Measurements from ENCODE around the gene SHISAL1. TPM values are rescaled to one million over a fixed set of nuclear protein-coding genes. Genes with fewer than 3 reads are reported as not detected.

The SHISAL1 gene
- total and polyA plus RNA-seq, 2 donors (not counting 1 experiment from before 2014, with no cell fraction given), result not detected

- Histone ChIP-seq H3K9me3 (ENCODE audit: control extremely low read depth in 1 of 3, control insufficient read depth in 2 of 3, insufficient read depth in 1 of 3, low read length in 2 of 3) (no peaks in the 10 kb centered on the region), H3K4me3 (ENCODE audit: control extremely low read depth in 1 of 5, extremely low read depth in 1 of 5, insufficient read depth in 1 of 5, low read depth in 2 of 5, low read length in 4 of 5) (no peak overlapping the region), H4K20me1 (ENCODE audit: control insufficient read depth, insufficient read depth, low read length, poor library complexity, severe bottlenecking) (peaks cover 60% of the 10 kb centered on the region), H2AFZ (ENCODE audit: insufficient read depth, low read depth, low read length, poor library complexity, severe bottlenecking) (no peak overlapping the region), H3K9ac (ENCODE audit: low read length) (no peak overlapping the region), H3K79me2 (ENCODE audit: control insufficient read depth, insufficient read depth, low read length) (peaks cover 9% of the 10 kb centered on the region), H3K27ac (ENCODE audit: low read length in 2 of 2) (no peak overlapping the region), H3K36me3 (replicated peaks in 1 of 2; ENCODE audit: control extremely low read depth in 1 of 2, control insufficient read depth in 1 of 2, extremely low read depth in 1 of 2, insufficient read depth in 2 of 2, low read length in 1 of 2) (peaks cover 0 to 73% of the 10 kb centered on the region in 2 experiments), H3K4me2 (replicated peaks; ENCODE audit: low read depth, low read length, poor library complexity, severe bottlenecking) (no peak overlapping the region), H3K27me3 (replicated peaks in 1 of 4; ENCODE audit: control extremely low read depth in 1 of 4, control insufficient read depth in 3 of 4, insufficient read depth in 4 of 4, low read length in 3 of 4) (no peaks in the 10 kb centered on the region), H3K4me1 (ENCODE audit: control insufficient read depth in 2 of 2, insufficient read depth in 2 of 2, low read length in 2 of 2) (peaks cover 19 to 28% of the 10 kb centered on the region in 2 donors)
- Mint-ChIP-seq H3K9me3 (ENCODE audit: insufficient read depth) (no peaks in the 10 kb centered on the region), H3K27ac (no peak overlapping the region), H3K27me3 (no peaks in the 10 kb centered on the region), H3K4me1 (peaks cover 30% of the 10 kb centered on the region), H3K4me3 (no peak overlapping the region)
- ChIA-PET POLR2A (no interaction called here), CTCF (no interaction called here)
- 94% methylated on average over 11 of the region's 11 CpGs for WGBS (ENCODE audit: insufficient coverage)
- intact Hi-C loops (cut with micrococcal nuclease), result no loop called here
- ATAC-seq (ENCODE audit: low read depth) (no peak), DNase-seq (no peak)
- no peak for TF ChIP-seq EZH2 (IDR thresholded peaks at IDR 0.05; ENCODE audit: borderline replicate concordance, insufficient read depth, low read depth, low read length, poor library complexity, severe bottlenecking)
- TF ChIP-seq CTCF (IDR thresholded peaks at IDR 0.05), result no peak
Observed at GRCh38 chr22:44202261-44202789, 110.4 kb downstream of the SHISAL1 start.

- Mint-ChIP-seq H3K4me3 (no peak overlapping the region), H3K27ac (no peak overlapping the region), H3K27me3 (no peaks in the 10 kb centered on the region), H3K9me3 (ENCODE audit: insufficient read depth) (no peaks in the 10 kb centered on the region), H3K4me1 (peaks cover 26% of the 10 kb centered on the region)
- H2AFZ ChIP-seq (ENCODE audit: insufficient read depth, low read depth, low read length, poor library complexity, severe bottlenecking), result no peak overlapping the region
- 99% methylated on average over 9 of the region's 12 CpGs for WGBS (ENCODE audit: insufficient coverage)
- H3K9ac ChIP-seq (ENCODE audit: low read length), result no peak overlapping the region
- CTCF ChIA-PET, result no interaction called here
- intact Hi-C loops (cut with micrococcal nuclease), result no loop called here
- H3K4me2 ChIP-seq (replicated peaks; ENCODE audit: low read depth, low read length, poor library complexity, severe bottlenecking), result no peak overlapping the region
- no peak for DNase-seq
- H3K27ac ChIP-seq (ENCODE audit: low read length in 2 of 2), result no peak overlapping the region
- no peak for ATAC-seq (ENCODE audit: low read depth)
- POLR2A ChIA-PET, result no interaction called here
- peaks cover 9% of the 10 kb centered on the region for H3K79me2 ChIP-seq (ENCODE audit: control insufficient read depth, insufficient read depth, low read length)
- peaks cover 67% of the 10 kb centered on the region for H4K20me1 ChIP-seq (ENCODE audit: control insufficient read depth, insufficient read depth, low read length, poor library complexity, severe bottlenecking)
- H3K36me3 ChIP-seq (replicated peaks in 1 of 2; ENCODE audit: control extremely low read depth in 1 of 2, control insufficient read depth in 1 of 2, extremely low read depth in 1 of 2, insufficient read depth in 2 of 2, low read length in 1 of 2), result peaks cover 0 to 77% of the 10 kb centered on the region in 2 experiments
- no peak for TF ChIP-seq CTCF (IDR thresholded peaks at IDR 0.05)
- no peak for TF ChIP-seq EZH2 (IDR thresholded peaks at IDR 0.05; ENCODE audit: borderline replicate concordance, insufficient read depth, low read depth, low read length, poor library complexity, severe bottlenecking)
- no peak overlapping the region for H3K4me3 ChIP-seq (ENCODE audit: control extremely low read depth in 1 of 5, extremely low read depth in 1 of 5, insufficient read depth in 1 of 5, low read depth in 2 of 5, low read length in 4 of 5)
- H3K9me3 ChIP-seq (ENCODE audit: control extremely low read depth in 1 of 3, control insufficient read depth in 2 of 3, insufficient read depth in 1 of 3, low read length in 2 of 3), result no peaks in the 10 kb centered on the region
- H3K27me3 ChIP-seq (replicated peaks in 1 of 4; ENCODE audit: control extremely low read depth in 1 of 4, control insufficient read depth in 3 of 4, insufficient read depth in 4 of 4, low read length in 3 of 4), result no peaks in the 10 kb centered on the region
- H3K4me1 ChIP-seq (ENCODE audit: control insufficient read depth in 2 of 2, insufficient read depth in 2 of 2, low read length in 2 of 2), result peaks cover 19 to 25% of the 10 kb centered on the region in 2 donors
Observed at GRCh38 chr22:44201665-44202064, 111.1 kb downstream of the SHISAL1 start.
